Bronchial epithelial cell (primary cell): Measurements from ENCODE around the gene FFAR1. TPM values are rescaled to one million over a fixed set of nuclear protein-coding genes. Genes with fewer than 3 reads are reported as not detected.
A peak's percentile ranks its signal among the peaks of the same experiment; 100 is the strongest.

Source experiments
- DNase-seq: peaks from one replicate; pipeline ENCODE4 v3.0.0-alpha.2; 2010; ENCODE audit warnings: low read depth
- FAIRE-seq: peaks from 2 replicates; lab custom pipeline; 2011; peaks lifted over from hg19 to GRCh38; lab: Jason Lieb, UNC
- H3K27me3 ChIP-seq: 2 replicates; pipeline ENCODE4 v1.5.1; 2011; ENCODE audit warnings: low read length; ENCODE audit not compliant: control insufficient read depth, insufficient read depth
- H3K36me3 ChIP-seq: 2 replicates; pipeline ENCODE4 v1.5.1; 2011; ENCODE audit warnings: low read length; ENCODE audit not compliant: control insufficient read depth, insufficient read depth
- H3K4me3 ChIP-seq: 2 replicates; pipeline ENCODE4 v1.5.1; 2011; ENCODE audit warnings: mild to moderate bottlenecking, low read depth, low read length, control low read depth
- total RNA-seq: library from RNA; depleted of rRNA; stranded (reverse); fragments of >200 nt; gene quantifications from 2 replicates; pipeline ENCODE4 v1.2.1, GENCODE V29; 2014
- TF ChIP-seq, protein P1 (sequence below): IDR thresholded peaks from 2 replicates; pipeline ENCODE4 v1.5.1; 2011; ENCODE audit warnings: mild to moderate bottlenecking, moderate library complexity, low read length, control low read depth, inconsistent platforms; ENCODE audit not compliant: insufficient read depth, severe bottlenecking

FFAR1 gene
- total RNA-seq, 1 donor from 2014 or later = not detected

DNA sequence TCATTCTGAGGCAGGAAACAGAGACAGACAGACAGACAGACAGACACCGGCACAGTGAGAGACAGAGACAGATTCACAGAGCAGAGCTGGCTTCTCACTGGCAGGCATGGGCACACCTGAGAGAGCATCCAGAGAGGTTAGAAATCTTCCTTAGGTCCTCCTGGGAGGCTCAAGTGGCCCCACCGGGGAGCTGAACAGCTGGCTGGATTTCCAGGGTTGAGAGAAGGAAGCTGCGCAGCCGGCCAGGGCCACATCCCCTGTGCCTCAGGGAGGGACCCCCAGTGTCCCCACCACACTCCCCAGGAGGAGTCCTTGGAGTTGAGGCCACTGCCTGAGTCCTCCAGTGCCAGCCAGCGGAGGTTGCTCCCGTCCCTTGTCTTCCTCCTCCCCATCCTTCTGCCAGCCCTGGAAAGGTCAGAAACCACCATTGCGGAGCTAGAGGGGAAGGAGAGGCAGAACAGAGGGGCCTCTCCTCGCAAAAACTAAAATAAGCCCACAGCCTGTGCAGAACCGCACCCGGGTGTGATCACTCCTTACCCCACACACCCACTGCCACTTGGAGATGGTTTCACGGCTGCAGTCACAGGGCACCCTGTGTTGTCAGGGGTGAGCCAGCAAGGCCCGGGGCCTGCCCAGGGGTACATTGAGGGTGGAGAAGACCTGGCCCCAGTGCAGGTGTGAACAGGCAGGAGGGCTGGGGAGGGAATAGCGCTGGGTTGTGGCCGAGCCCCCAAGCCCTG lies 14.7 kb downstream of the FFAR1 start:
- no peaks in the 10 kb centered on the region for H3K27me3 ChIP-seq
- no peak overlapping the region for H3K4me3 ChIP-seq
- H3K36me3 ChIP-seq = no peaks in the 10 kb centered on the region
- FAIRE-seq (no peak), DNase-seq (no peak)
- TF ChIP-seq, protein P1, sequence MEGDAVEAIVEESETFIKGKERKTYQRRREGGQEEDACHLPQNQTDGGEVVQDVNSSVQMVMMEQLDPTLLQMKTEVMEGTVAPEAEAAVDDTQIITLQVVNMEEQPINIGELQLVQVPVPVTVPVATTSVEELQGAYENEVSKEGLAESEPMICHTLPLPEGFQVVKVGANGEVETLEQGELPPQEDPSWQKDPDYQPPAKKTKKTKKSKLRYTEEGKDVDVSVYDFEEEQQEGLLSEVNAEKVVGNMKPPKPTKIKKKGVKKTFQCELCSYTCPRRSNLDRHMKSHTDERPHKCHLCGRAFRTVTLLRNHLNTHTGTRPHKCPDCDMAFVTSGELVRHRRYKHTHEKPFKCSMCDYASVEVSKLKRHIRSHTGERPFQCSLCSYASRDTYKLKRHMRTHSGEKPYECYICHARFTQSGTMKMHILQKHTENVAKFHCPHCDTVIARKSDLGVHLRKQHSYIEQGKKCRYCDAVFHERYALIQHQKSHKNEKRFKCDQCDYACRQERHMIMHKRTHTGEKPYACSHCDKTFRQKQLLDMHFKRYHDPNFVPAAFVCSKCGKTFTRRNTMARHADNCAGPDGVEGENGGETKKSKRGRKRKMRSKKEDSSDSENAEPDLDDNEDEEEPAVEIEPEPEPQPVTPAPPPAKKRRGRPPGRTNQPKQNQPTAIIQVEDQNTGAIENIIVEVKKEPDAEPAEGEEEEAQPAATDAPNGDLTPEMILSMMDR = no peak

DNA sequence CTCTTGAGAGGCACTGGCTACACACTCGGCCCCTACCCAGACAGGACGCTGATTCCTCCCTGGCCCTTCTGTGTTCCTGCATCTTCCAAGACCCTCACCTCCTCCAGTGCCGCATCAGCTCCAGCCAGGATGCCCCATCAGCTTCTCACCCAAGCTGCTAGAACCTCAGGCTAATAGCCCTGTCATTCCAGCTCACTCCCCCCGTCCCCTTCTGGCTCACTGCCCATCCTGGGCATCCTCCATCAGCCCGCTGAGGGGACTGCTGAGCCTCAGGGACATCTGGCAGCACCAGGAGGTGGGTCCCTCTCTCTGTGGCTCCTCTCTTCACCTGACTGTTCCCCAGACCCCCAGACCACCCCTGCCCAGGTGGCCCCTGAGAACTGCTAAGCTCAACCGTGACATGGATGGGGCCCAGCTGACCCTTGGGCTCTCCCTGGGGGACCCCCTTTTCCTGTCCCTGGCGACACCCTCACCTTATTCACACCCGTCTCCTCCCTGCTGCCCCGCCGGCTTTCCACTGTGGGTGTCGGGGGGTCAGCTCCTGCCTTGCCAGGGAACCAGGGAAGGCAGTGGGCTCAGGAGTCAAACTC lies 15.4 kb downstream of the FFAR1 start:
- TF ChIP-seq, protein P1 = no peak
- DNase-seq (no peak), FAIRE-seq (no peak)
- Histone ChIP-seq H3K27me3 (no peaks in the 10 kb centered on the region), H3K4me3 (no peak overlapping the region), H3K36me3 (no peaks in the 10 kb centered on the region)

DNA sequence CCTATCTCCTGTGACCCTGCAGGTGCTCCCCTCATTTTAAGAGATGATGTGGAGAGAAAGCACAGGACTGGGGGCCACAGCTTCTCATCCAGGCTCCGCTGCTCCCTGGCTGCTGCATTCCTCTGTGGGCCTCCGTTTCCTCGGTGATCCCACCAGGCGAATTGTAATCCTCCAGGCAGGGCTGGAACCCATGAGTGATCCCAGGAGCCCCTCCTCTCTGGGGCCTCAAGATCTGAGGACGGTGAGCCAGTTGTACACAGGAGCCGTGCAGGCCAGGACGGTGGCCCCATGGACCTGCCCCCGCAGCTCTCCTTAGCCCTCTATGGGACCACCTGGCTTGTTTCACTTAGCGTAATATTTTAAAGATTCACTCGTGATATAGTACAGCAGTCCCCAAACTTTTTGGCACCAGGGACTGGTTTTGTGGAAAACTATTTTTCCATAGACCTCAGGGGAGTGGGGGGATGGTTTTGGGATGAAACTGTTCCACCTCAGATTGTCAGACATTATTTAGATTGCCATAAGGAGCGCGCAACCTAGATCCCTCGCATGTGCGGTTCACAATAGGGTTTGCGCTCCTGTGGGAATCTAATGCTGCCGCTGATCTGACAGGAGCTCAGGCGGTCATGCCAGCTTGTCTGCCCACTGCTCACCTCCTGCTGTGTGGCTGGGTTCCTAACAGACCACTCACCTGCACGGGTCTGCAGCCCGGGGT lies 16.2 kb downstream of the FFAR1 start:
- FAIRE-seq (no peak), DNase-seq (no peak)
- Histone ChIP-seq H3K36me3 (no peaks in the 10 kb centered on the region), H3K27me3 (no peaks in the 10 kb centered on the region), H3K4me3 (no peak overlapping the region)
- TF ChIP-seq, protein P1 = no peak

DNA sequence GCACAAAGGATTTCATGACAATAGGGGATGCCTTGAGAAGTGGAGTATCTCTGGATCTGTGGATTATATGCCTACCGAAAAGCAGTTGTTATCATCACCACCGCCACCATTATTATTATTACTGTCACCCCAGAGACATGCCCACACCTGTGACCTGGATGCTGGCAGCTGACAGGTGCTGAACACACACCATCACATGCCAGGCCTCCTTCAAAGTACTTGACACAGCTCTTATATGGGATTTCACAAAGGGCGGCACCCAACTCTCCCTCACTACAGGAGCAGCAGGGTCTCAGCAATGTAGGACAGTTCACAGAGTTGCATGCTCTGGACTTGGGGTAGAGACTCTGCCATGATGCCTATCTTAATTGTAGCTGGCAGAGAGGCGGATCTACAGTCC lies 17.6 kb downstream of the FFAR1 start:
- TF ChIP-seq, protein P1 = no peak
- H3K36me3 ChIP-seq = no peaks in the 10 kb centered on the region
- no peak for DNase-seq
- H3K4me3 ChIP-seq = no peak overlapping the region
- peak; percentile 13 for FAIRE-seq
- no peaks in the 10 kb centered on the region for H3K27me3 ChIP-seq

DNA sequence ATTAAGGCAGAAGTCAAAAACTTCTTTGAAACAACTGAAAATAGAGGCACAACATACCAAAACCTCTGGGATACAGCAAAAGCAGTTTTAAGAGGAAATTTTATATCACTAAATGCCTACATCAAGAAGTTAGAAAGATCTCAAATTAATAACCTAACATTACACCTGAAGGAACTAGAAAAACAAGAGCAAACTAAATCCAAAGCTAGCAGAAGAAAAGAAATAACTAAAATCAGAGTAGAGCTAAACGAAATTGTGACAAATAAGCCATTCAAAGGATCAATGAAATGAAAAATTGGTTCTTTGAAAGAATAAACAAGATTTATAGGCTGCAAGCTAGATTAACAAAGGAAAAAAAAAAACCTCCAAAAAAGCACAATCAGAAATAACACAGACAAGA lies 20.7 kb downstream of the FFAR1 start:
- DNase-seq (no peak), FAIRE-seq (no peak)
- TF ChIP-seq, protein P1 = no peak
- no peak overlapping the region for H3K4me3 ChIP-seq
- no peaks in the 10 kb centered on the region for H3K27me3 ChIP-seq
- no peaks in the 10 kb centered on the region for H3K36me3 ChIP-seq
